ENCODE data around the gene TASOR.

The TASOR gene

DNA sequence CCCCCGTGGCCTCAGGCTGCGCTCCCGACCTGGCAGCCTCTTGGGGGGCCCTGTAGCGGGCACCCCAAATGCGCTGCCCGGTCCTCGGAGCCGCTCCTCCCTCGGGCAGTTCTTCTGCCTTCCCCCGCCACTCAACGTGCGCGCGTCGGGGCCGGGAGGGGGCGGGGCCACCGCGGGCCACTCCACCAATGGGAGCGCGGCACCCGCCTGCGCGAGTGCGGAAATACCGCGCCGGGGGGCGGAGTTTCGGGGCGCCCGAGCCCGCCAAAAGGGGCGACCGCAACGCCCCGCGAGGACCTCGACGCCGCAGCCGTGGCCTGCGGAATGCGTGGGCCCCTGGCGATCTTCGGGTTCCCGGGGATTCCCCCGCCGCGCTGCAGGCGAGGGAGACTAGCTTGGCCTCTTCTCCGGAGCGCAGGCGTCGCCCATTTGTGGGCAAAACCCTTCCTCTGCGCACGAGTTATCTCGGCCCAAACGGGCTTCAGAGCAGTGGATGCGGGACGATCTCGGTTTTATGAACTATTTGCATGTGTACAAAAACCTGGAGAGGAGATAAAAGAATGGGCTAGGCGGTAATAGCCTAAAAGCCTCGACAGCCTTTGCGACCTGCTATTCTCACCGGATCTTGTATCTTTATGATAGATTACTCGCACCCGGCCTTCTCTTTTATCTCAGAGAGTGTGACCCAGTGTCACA is at the start of gene TASOR (continued):
- TF ChIP-seq CTCF (tag by site-specific recombination; IDR thresholded peaks at IDR 0.05) (no peak), BCL11A (tag by site-specific recombination; IDR thresholded peaks at IDR 0.05; ENCODE audit: low read depth) (no peak), ZBTB8A (tag by site-specific recombination; IDR thresholded peaks at IDR 0.05) (peak; percentile 99), IKZF3 (tag by site-specific recombination; IDR thresholded peaks at IDR 0.05) (no peak), ZIC2 (tag by site-specific recombination; IDR thresholded peaks at IDR 0.05) (peak; percentile 37), ZNF202 (tag by site-specific recombination; IDR thresholded peaks at IDR 0.05; ENCODE audit: borderline replicate concordance) (no peak), ZNF664 (tag by site-specific recombination; IDR thresholded peaks at IDR 0.05) (no peak), ZSCAN23 (tag by site-specific recombination; IDR thresholded peaks at IDR 0.05) (no peak), PRDM10 (tag by site-specific recombination; IDR thresholded peaks at IDR 0.05) (peak; percentile 83), SETDB1 (IDR thresholded peaks at IDR 0.05; ENCODE audit: insufficient read length, low read length) (peak; percentile 97), ZNF398 (tag by site-specific recombination; IDR thresholded peaks at IDR 0.05) (peak; percentile 26; the same call in 1 of the 2 replicates), ZNF548 (tag by site-specific recombination; IDR thresholded peaks at IDR 0.05) (no peak), GFI1B (tag by site-specific recombination; IDR thresholded peaks at IDR 0.05) (no peak), SP3 (tag by site-specific recombination; IDR thresholded peaks at IDR 0.05) (peak; percentile 79), ZNF214 (tag by site-specific recombination; IDR thresholded peaks at IDR 0.05; ENCODE audit: borderline replicate concordance) (no peak), GLI2 (tag by site-specific recombination; IDR thresholded peaks at IDR 0.05; ENCODE audit: borderline replicate concordance, low read depth) (no peak), ZNF580 (tag by site-specific recombination; IDR thresholded peaks at IDR 0.05) (peak; percentile 73; the same call in 1 of the 2 replicates), ZNF146 (tag by site-specific recombination; IDR thresholded peaks at IDR 0.05) (no peak), ZNF660 (tag by site-specific recombination; IDR thresholded peaks at IDR 0.05) (no peak), KLF8 (tag by site-specific recombination; IDR thresholded peaks at IDR 0.05) (peak; percentile 54; the same call in 1 of the 2 replicates), ZBTB17 (tag by site-specific recombination; IDR thresholded peaks at IDR 0.05) (peak; percentile 53; the same call in 1 of the 2 replicates), ZNF24 (tag by site-specific recombination; IDR thresholded peaks at IDR 0.05) (0 out of 2 replicates have a peak, but pooled peaks have one; percentile 26), ZNF341 (tag by site-specific recombination; IDR thresholded peaks at IDR 0.05; ENCODE audit: low read depth) (peak; percentile 37; the same call in 1 of the 2 replicates), ZFP3 (tag by site-specific recombination; IDR thresholded peaks at IDR 0.05; ENCODE audit: low read depth) (no peak)
- TF ChIP-seq, protein P1, sequence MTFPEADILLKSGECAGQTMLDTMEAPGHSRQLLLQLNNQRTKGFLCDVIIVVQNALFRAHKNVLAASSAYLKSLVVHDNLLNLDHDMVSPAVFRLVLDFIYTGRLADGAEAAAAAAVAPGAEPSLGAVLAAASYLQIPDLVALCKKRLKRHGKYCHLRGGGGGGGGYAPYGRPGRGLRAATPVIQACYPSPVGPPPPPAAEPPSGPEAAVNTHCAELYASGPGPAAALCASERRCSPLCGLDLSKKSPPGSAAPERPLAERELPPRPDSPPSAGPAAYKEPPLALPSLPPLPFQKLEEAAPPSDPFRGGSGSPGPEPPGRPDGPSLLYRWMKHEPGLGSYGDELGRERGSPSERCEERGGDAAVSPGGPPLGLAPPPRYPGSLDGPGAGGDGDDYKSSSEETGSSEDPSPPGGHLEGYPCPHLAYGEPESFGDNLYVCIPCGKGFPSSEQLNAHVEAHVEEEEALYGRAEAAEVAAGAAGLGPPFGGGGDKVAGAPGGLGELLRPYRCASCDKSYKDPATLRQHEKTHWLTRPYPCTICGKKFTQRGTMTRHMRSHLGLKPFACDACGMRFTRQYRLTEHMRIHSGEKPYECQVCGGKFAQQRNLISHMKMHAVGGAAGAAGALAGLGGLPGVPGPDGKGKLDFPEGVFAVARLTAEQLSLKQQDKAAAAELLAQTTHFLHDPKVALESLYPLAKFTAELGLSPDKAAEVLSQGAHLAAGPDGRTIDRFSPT (tag by site-specific recombination; IDR thresholded peaks at IDR 0.05) = 0 out of 2 replicates have a peak, but pooled peaks have one; percentile 50
- TF ChIP-seq, protein P2, sequence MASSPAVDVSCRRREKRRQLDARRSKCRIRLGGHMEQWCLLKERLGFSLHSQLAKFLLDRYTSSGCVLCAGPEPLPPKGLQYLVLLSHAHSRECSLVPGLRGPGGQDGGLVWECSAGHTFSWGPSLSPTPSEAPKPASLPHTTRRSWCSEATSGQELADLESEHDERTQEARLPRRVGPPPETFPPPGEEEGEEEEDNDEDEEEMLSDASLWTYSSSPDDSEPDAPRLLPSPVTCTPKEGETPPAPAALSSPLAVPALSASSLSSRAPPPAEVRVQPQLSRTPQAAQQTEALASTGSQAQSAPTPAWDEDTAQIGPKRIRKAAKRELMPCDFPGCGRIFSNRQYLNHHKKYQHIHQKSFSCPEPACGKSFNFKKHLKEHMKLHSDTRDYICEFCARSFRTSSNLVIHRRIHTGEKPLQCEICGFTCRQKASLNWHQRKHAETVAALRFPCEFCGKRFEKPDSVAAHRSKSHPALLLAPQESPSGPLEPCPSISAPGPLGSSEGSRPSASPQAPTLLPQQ (tag by site-specific recombination; IDR thresholded peaks at IDR 0.05) = peak; percentile 98
- TF ChIP-seq, protein P3, sequence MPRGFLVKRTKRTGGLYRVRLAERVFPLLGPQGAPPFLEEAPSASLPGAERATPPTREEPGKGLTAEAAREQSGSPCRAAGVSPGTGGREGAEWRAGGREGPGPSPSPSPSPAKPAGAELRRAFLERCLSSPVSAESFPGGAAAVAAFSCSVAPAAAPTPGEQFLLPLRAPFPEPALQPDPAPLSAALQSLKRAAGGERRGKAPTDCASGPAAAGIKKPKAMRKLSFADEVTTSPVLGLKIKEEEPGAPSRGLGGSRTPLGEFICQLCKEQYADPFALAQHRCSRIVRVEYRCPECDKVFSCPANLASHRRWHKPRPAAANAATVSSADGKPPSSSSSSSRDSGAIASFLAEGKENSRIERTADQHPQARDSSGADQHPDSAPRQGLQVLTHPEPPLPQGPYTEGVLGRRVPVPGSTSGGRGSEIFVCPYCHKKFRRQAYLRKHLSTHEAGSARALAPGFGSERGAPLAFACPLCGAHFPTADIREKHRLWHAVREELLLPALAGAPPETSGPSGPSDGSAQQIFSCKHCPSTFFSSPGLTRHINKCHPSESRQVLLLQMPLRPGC (tag by site-specific recombination; IDR thresholded peaks at IDR 0.05) = peak; percentile 79

Data from HEK293 (cell line).